Measurements from ENCODE around the gene TMEM59.

DNA sequence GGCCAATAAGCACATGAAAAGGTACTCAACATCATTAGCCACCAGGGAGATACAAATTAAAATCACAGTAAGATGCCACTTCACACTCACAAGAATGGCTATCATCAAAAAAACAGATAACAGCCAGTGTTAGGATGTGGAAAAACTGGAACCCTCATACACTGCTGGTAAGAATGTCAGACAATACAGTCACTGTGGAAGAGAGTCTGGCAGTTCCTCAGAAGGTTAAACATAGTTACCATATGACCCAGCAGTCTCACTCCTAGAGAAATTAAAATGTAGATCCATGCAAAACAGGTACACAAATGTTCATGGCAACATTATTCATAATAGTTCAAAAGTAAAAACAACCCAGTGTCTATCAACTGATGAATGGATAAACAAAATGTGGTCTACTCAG is 68.3 kb downstream of the TMEM59 start:
- TF ChIP-seq POLR2A (IDR thresholded peaks at IDR 0.05), result no peak
- TF ChIP-seq, protein P1, sequence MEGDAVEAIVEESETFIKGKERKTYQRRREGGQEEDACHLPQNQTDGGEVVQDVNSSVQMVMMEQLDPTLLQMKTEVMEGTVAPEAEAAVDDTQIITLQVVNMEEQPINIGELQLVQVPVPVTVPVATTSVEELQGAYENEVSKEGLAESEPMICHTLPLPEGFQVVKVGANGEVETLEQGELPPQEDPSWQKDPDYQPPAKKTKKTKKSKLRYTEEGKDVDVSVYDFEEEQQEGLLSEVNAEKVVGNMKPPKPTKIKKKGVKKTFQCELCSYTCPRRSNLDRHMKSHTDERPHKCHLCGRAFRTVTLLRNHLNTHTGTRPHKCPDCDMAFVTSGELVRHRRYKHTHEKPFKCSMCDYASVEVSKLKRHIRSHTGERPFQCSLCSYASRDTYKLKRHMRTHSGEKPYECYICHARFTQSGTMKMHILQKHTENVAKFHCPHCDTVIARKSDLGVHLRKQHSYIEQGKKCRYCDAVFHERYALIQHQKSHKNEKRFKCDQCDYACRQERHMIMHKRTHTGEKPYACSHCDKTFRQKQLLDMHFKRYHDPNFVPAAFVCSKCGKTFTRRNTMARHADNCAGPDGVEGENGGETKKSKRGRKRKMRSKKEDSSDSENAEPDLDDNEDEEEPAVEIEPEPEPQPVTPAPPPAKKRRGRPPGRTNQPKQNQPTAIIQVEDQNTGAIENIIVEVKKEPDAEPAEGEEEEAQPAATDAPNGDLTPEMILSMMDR (IDR thresholded peaks at IDR 0.05), result no peak

Data from Peyer's patch (tissue), 4 donors.